Mesodermal cell (in vitro differentiated cells): ENCODE measurements around the gene GSN.

Source experiments
- H3K27ac ChIP-seq: 2 replicates; pipeline ENCODE4 v1.7.0; 2013; ENCODE audit warnings: mild to moderate bottlenecking, low read depth, low read length, moderate library complexity; ENCODE audit not compliant: severe bottlenecking
- H3K36me3 ChIP-seq: 2 replicates; pipeline ENCODE4 v1.7.1; 2013; ENCODE audit warnings: mild to moderate bottlenecking, low read length, moderate library complexity; ENCODE audit not compliant: control insufficient read depth, insufficient read depth
- H3K4me1 ChIP-seq: one replicate; pipeline ENCODE4 v1.7.1; 2013; ENCODE audit warnings: mild to moderate bottlenecking, low read length; ENCODE audit not compliant: insufficient read depth, control insufficient read depth, poor library complexity, severe bottlenecking
- H3K4me3 ChIP-seq: 2 replicates; pipeline ENCODE4 v1.7.0; 2013; ENCODE audit warnings: low read length, control low read depth, mild to moderate bottlenecking; ENCODE audit not compliant: insufficient read depth, poor library complexity, severe bottlenecking; ENCODE audit errors: extremely low read depth
- H3K9me3 ChIP-seq: 2 replicates; pipeline ENCODE4 v1.7.1; 2013; ENCODE audit warnings: mild to moderate bottlenecking, low read length, moderate library complexity; ENCODE audit not compliant: control insufficient read depth
- WGBS, 2 experiments: methylation state at CpG; one replicate each; pipeline ENCODE4 v1.1.5; 2013; ENCODE audit warnings: missing lambda C conversion rate in 2 of 2; ENCODE audit not compliant: insufficient coverage in 2 of 2; 5-methylcytosine and 5-hydroxymethylcytosine counted together

Gene GSN

GRCh38 chr9:121262423-121262822 lies 5.5 kb upstream of the GSN start:
- 100% methylated on average over 1 of the region's 1 CpG; no CpG with 5 or more reads in 1 of the 2 experiments for WGBS, 2 experiments
- Histone ChIP-seq H3K36me3 (no peaks in the 10 kb centered on the region), H3K27ac (no peak overlapping the region), H3K4me3 (no peak overlapping the region), H3K4me1 (peaks cover 23% of the 10 kb centered on the region), H3K9me3 (no peaks in the 10 kb centered on the region)

GRCh38 chr9:121262953-121263352 lies 5.0 kb upstream of the GSN start:
- WGBS, 2 experiments, result 92% methylated on average over 4 of the region's 5 CpGs; no CpG with 5 or more reads in 1 of the 2 experiments
- H3K36me3 ChIP-seq, result no peaks in the 10 kb centered on the region
- H3K27ac ChIP-seq, result no peak overlapping the region
- H3K4me3 ChIP-seq, result no peak overlapping the region
- H3K4me1 ChIP-seq, result peaks cover 23% of the 10 kb centered on the region
- H3K9me3 ChIP-seq, result no peaks in the 10 kb centered on the region

GRCh38 chr9:121266356-121266755 lies 1.6 kb upstream of the GSN start:
- WGBS, 2 experiments, result 93 to 94% methylated on average over 3 of the region's 3 CpGs
- H3K36me3 ChIP-seq, result no peaks in the 10 kb centered on the region
- H3K4me1 ChIP-seq, result peaks cover 35% of the 10 kb centered on the region
- H3K4me3 ChIP-seq, result no peak overlapping the region
- no peak overlapping the region for H3K27ac ChIP-seq
- no peaks in the 10 kb centered on the region for H3K9me3 ChIP-seq

- H3K9me3 ChIP-seq, result no peaks in the 10 kb centered on the region
- H3K36me3 ChIP-seq, result peaks cover under 1% of the 10 kb centered on the region
- peaks cover 35% of the 10 kb centered on the region for H3K4me1 ChIP-seq
- H3K27ac ChIP-seq, result no peak overlapping the region
- WGBS, 2 experiments, result 83 to 86% methylated on average over 14 to 16 of the region's 18 CpGs
- no peak overlapping the region for H3K4me3 ChIP-seq
Measured at GRCh38 chr9:121266906-121267650, 884 bp upstream of the GSN start.

- Histone ChIP-seq H3K27ac (peak overlapping the region; percentile 71), H3K4me3 (peak overlapping the region; percentile 72), H3K36me3 (peaks cover 11% of the 10 kb centered on the region), H3K9me3 (no peaks in the 10 kb centered on the region), H3K4me1 (peaks cover 32% of the 10 kb centered on the region)
- 6 to 13% methylated on average over 2 to 5 of the region's 5 CpGs for WGBS, 2 experiments
Measured at GRCh38 chr9:121268598-121268850, 562 bp downstream of the GSN start.

GRCh38 chr9:121268851-121269641 lies 1.1 kb downstream of the GSN start:
- peaks cover 32% of the 10 kb centered on the region for H3K4me1 ChIP-seq

GRCh38 chr9:121269642-121270254 lies 1.8 kb downstream of the GSN start:
- 54 to 59% methylated on average over 3 to 5 of the region's 5 CpGs for WGBS, 2 experiments
- Histone ChIP-seq H3K9me3 (no peaks in the 10 kb centered on the region), H3K27ac (peak overlapping the region; percentile 71), H3K4me3 (peak overlapping the region; percentile 72), H3K4me1 (peaks cover 32% of the 10 kb centered on the region), H3K36me3 (peaks cover 11% of the 10 kb centered on the region)

More at GRCh38 chr9:121268851-121269641, 1.1 kb downstream of the GSN start:
- Histone ChIP-seq H3K27ac (peak overlapping the region; percentile 71), H3K4me3 (peak overlapping the region; percentile 72), H3K9me3 (no peaks in the 10 kb centered on the region), H3K36me3 (peaks cover 11% of the 10 kb centered on the region)
- 18 to 37% methylated on average over 5 to 8 of the region's 12 CpGs for WGBS, 2 experiments

GRCh38 chr9:121271368-121272341 lies 3.7 kb downstream of the GSN start:
- H3K4me3 ChIP-seq, result no peak overlapping the region
- H3K27ac ChIP-seq, result peak overlapping the region; percentile 37
- H3K9me3 ChIP-seq, result no peaks in the 10 kb centered on the region
- H3K36me3 ChIP-seq, result peaks cover 14% of the 10 kb centered on the region
- H3K4me1 ChIP-seq, result peaks cover 32% of the 10 kb centered on the region
- 73 to 88% methylated on average over 7 to 9 of the region's 13 CpGs for WGBS, 2 experiments

GRCh38 chr9:121272401-121272948 lies 4.5 kb downstream of the GSN start:
- H3K4me1 ChIP-seq, result peaks cover 36% of the 10 kb centered on the region
- no peak overlapping the region for H3K27ac ChIP-seq
- no peak overlapping the region for H3K4me3 ChIP-seq
- H3K9me3 ChIP-seq, result no peaks in the 10 kb centered on the region
- WGBS, 2 experiments, result 90 to 94% methylated on average over 5 to 6 of the region's 6 CpGs
- peaks cover 14% of the 10 kb centered on the region for H3K36me3 ChIP-seq
